Measurements from ENCODE around the gene CBR1. TPM values are rescaled to one million over a fixed set of nuclear protein-coding genes. Genes with fewer than 3 reads are reported as not detected.
"Not testable (repeated sequence)": the region's sequence is repeated elsewhere in the genome, so short reads cannot be mapped to it uniquely, and the experiment has no call there.

CBR1 gene
- total RNA-seq, 2 donors from 2014 or later: 33.6 to 55.6 TPM

DNA sequence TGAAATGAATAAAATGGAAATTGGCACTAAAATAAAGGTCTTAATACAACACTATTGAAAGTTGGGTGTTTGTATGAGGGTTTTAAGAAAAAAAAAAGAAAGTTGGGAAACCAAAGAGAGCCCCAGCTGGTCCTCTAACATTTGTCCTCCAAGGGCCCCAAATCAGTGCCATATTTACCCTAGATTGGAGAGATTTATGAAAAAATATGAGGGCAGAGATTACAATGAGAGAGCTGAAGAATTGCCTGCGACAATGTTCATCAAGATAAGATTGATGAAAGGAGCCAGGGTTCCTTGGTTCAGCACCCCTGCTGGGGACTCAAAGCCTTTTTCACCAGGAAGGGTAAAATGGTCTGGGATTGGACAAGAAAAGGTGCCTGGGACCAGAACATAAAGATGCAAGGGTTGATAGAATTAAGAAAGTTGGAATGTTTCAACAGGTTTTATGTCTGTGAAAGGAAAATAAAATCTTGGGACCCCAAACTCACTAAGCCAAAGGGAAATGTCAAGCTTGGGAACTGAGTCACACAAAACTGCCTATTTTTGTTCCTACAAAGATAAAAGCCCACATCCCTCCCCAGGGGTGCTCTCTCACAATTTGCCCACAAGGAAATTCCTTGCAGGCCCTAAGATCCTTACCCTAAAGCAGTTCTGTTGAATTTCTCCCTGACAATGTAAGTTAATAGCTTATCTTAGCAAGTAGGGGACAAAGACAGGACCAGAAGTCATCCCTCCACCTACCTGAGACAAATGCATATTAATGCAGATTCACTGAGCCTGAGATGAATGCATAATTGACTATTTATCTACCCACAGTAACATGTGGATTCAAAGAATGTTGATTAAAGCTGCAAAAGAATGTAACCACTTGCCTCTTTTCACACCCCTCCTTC is 26.8 kb downstream of the CBR1 start:
- Mint-ChIP-seq H3K27ac (no peak overlapping the region), H3K36me3 (peaks cover 19 to 24% of the 10 kb centered on the region in 2 donors), H3K9me3 (peaks cover 7 to 11% of the 10 kb centered on the region in 2 donors)
- no peak for DNase-seq (ENCODE audit: low spot score in 2 of 2)
- ATAC-seq: no peak

DNA sequence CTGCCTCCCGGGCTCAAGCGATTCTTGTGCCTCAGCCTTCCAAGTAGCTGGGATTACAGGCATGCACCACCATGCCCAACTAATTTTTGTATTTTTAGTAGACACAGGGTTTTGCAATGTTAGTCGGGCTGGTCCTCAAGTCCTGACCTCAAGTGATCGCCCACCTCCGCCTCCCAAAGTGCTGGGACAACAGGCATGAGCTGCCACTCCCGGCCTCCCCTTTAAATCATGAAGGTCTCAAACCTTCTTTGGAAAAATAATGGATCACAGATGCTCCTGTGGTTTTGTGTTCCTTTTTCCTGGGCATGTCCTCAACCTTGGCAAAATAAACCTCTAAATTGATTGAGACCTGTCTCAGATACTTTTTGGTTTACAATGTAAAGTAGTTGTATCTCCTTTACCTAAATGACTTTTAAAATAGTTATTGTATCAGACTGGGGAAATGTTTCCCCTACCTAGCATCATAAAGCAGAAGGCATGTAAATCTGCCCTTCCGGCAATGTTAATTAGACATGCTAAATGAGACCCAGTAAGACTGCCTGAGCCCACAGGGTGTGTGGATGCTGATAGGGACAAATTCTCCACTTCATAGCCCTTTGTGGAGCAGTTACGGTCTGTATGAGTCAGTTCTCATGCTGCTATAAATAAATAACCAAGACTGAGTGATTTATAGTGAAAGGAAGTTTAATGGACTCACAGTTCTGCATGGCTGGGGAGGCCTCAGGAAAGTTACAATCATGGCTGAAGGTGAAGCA is 27.8 kb downstream of the CBR1 start:
- no peak for DNase-seq (ENCODE audit: low spot score in 2 of 2)
- Mint-ChIP-seq H3K36me3 (peaks cover 19 to 23% of the 10 kb centered on the region in 2 donors), H3K27ac (no peak overlapping the region), H3K9me3 (peaks cover 7 to 11% of the 10 kb centered on the region in 2 donors)
- ATAC-seq: peak; percentile 44 to 93

DNA sequence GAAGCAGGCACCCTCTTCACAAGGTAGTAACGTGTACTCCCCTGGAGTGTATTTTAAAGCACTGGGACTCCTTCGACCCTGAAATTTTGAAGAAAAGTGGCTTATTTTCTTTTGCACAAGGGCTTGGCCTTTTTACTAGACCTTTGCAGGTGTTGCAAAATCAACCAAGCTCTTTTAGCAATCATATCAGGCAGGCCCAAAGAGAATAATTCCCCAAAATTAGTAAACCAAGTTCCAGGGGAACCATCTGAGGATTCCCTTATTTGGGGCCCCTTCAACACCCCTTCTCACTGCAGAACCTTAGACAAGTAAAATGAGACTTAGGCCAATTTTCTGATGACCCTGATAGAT is 28.3 kb downstream of the CBR1 start:
- no peak for ATAC-seq
- Mint-ChIP-seq H3K27ac (no peak overlapping the region), H3K9me3 (peaks cover 7 to 8% of the 10 kb centered on the region in 2 donors), H3K36me3 (peaks cover 14 to 20% of the 10 kb centered on the region in 2 donors)
- no peak for DNase-seq (ENCODE audit: low spot score in 2 of 2)

DNA sequence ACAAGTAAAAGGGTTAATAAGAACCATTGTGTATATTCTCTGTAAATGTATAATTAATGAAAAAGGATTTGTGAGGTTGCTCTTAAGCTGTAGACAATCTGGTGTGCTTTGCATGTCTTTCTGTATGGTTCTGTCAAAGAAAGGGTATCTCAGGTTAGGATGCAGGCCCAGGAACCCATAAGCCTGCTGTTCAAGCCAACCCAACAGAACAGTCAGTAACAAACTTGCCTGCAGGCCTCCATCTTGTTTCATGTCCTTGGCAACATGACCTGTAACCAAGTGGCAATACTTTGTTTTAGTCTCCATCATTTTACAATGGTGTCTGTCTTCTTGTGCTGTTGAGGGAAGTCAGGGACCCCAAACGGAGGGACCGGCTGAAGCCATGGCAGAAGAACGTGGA is 29.2 kb downstream of the CBR1 start:
- ATAC-seq (no peak), DNase-seq (ENCODE audit: low spot score in 2 of 2) (no peak)
- Mint-ChIP-seq H3K27ac (no peak overlapping the region), H3K9me3 (no peaks in the 10 kb centered on the region), H3K36me3 (peaks cover 6 to 15% of the 10 kb centered on the region in 2 donors)

DNA sequence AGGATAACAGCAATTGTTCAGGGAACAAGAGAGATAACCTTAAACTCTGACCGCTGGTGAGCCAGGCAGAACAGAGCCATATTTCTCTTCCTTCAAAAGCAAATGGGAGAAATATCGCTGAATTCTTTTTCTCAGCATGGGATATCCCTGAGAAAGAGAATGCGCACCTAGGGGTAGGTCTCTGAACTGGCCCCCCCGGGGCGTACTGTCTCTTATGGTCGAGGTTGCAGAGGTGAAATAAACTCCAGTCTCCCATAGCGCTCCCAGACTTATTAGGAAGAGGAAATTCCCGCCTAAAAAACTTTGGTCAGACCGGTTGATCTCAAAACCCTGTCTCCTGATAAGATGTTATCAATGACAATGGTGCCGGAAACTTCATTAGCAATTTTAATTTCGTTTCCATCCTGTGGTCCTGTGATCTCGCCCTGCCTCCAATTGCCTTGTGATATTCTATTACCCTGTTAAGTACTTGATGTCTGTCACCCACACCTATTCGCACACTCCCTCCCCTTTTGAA is 29.9 kb downstream of the CBR1 start:
- H3K9me3 Mint-ChIP-seq: not testable (repeated sequence)

DNA sequence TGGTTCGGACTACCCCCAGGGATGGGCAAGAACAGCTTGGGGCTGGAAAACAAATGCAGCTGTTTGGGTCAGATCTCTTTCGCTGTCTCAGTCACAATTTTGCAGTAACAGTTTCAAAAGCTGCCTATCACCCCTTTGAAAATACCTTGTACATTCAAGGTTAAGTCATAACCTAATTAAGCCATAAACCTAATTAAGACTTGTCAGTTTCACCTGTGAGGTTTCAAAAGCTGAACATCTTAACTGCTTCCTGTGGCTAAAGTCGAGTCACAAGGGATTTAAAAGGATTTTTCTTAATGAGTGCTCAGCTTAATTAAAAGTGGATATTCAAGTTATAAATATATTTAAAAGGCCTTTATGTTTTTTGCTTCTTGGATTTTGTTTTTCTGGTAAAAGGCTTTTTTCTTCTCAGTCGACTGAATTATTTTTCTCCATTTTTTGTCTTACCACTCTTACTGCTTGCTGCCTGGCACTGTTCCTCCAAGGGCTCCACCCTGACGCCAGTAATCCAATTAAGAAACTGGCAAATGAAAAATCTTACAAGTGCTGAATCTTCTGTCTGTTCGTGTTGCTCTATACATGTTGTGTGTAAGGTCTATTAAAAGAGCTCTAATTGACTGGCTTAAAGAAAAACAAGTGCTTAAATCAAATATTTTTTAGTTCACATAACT is 31.3 kb downstream of the CBR1 start:
- ATAC-seq (no peak), DNase-seq (ENCODE audit: low spot score in 2 of 2) (no peak)
- H3K27ac Mint-ChIP-seq: no peak overlapping the region
- H3K36me3 Mint-ChIP-seq: peaks cover 5 to 9% of the 10 kb centered on the region in 2 donors
- no peaks in the 10 kb centered on the region for H3K9me3 Mint-ChIP-seq

More for the DNA sequence above, 29.9 kb downstream of the CBR1 start:
- peaks cover 7 to 14% of the 10 kb centered on the region in 2 donors for H3K36me3 Mint-ChIP-seq
- not testable (repeated sequence) for ATAC-seq; DNase-seq (ENCODE audit: low spot score in 2 of 2)
- peak overlapping the region in 1 of 2 donors; percentile 60 for H3K27ac Mint-ChIP-seq

DNA sequence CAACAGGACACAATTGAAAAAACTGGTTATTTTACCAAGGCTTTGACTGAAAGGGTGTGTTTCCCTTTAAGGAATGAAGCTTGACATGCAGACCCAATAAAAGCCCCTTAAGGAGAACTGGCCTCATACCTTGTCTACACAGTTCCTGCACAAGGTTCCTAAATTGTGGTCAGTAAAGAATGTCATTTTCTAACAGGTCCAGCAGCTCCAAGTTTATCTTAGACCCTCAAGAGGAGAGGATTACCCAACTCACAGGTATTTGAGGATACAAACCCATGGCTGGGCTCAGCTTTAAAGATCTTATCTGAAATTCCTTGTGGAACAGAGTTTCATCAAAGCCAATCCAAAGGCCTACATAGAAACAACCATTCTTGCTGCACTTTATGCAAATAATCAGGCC is 33.6 kb downstream of the CBR1 start:
- H3K9me3 Mint-ChIP-seq: no peaks in the 10 kb centered on the region
- no peak for ATAC-seq
- peaks cover 5 to 9% of the 10 kb centered on the region in 2 donors for H3K36me3 Mint-ChIP-seq

DNA sequence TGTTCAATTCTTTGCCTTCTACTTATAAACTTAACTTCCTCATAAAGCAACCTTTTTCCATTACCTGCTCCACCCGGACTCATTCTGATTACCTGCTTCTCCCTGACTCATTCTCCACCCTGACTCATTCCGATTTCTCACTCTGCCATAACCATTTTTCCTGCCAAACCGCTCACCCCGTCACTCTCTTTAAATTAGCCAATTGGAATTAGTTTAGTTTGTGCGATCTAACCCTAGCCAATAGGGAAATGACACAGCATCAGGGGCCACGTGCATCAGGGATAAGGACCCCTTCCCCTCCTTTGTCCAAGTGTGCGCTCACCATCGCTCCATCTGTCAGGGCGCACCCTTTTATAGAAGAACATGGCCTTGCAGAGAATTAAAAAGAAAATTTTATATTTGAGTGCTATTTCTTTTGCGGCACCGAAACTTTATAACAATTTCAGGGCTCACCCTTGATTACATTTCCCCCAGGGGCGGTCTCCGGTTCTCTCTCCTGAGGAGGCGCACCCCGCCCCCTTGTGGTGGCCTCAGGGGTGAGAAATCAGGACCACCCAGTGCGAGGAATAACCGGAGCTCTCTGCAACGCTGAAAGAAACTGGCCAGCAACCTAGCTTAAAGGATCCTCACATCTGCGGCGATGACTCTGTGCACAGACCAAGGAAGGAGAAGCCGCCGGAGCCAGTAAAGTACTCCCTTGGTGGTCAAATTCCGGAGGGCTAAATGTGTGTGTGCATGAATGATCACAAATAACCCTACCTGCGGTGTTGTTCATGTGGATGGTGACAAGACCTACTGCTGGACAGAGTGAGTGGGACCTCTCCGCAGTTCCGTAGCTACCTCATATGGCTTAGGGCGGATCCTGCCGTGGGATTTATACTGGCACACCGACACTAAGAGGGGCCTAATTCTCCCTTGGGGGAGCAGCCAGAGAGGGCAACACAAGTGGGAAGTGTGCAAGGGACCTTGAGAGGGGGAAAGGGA is 34.8 kb downstream of the CBR1 start:
- Mint-ChIP-seq H3K36me3 (peaks cover 5 to 9% of the 10 kb centered on the region in 2 donors), H3K9me3 (no peaks in the 10 kb centered on the region), H3K27ac (peak overlapping the region; percentile 79 to 80)
- ATAC-seq: peak; percentile 70 to 77
- peak in 1 of 2 donors; percentile 65 for DNase-seq (ENCODE audit: low spot score in 2 of 2)

More for the DNA sequence above, 33.6 kb downstream of the CBR1 start:
- DNase-seq (ENCODE audit: low spot score in 2 of 2): no peak
- H3K27ac Mint-ChIP-seq: no peak overlapping the region

DNA sequence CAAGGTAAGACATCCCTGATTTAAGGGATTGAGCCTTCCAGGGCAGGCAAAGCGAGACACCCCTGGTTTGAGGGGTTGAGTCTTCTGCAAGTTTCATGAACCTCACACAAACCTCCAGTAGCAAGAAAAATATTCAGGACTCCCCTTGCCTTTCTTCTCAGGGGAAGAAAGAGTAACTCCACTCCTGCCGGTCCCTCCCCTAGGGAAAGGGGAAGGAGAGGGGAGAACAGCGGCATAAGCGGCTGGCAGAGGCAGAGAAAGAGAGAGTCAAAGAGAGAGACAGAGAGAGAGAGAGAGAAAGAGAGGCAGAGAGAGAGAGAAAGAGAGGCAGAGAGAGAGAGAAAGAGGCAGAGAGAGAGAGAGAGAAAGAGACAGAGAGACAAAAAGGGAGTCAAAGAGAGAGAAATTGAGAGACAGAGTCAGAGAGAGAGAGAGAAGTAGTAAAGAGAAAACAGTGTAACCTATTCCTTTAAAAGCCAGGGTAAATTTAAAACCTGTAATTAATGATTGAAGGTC is 35.6 kb downstream of the CBR1 start:
- H3K36me3 Mint-ChIP-seq: peaks cover 5 to 9% of the 10 kb centered on the region in 2 donors
- no peak for ATAC-seq
- H3K27ac Mint-ChIP-seq: peak overlapping the region in 1 of 2 donors; percentile 80
- no peak for DNase-seq (ENCODE audit: low spot score in 2 of 2)
- H3K9me3 Mint-ChIP-seq: no peaks in the 10 kb centered on the region

DNA sequence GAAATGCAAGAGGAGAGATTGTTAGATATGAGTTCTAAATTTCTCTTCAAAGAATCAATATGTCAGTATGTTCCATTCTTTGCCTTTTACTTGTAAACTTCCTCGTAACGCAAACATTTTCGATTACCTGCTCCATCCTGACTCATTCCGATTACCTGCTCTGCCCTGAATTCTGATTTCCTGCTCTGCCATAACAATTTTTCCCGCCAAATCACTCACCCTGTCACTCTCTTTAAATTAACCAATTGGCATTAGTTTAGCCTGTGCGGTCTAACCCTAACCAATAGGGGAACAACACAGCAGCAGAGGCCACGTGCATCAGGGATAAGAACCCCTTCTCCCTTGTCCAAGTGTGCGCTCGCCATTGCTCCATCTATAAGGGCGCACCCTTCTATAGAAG is 40.0 kb downstream of the CBR1 start:
- H3K36me3 Mint-ChIP-seq: peaks cover 0 to 10% of the 10 kb centered on the region in 2 donors
- no peaks in the 10 kb centered on the region for H3K9me3 Mint-ChIP-seq
- no peak for DNase-seq (ENCODE audit: low spot score in 2 of 2)
- no peak overlapping the region for H3K27ac Mint-ChIP-seq
- no peak for ATAC-seq

DNA sequence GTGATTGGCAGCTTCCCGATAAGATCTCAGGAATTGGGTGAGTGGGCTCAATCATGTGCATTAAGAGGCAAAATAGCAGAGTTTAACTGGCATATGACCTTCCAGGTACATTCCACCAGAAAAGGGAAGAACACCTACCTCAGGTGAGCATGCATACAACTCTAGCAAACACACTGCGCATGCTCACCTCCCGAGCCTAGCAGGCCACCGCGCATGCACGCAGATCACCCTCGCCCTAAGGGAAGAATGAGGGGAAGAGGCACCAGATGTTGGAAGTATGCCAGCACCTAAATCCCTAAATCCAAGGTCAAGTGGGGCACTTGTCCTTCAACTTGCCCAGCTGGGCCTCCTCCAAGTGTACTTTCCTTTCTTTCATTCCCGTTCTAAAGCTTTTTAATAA is 41.4 kb downstream of the CBR1 start:
- H3K27ac Mint-ChIP-seq: no peak overlapping the region
- no peaks in the 10 kb centered on the region for H3K9me3 Mint-ChIP-seq
- peaks cover 0 to 5% of the 10 kb centered on the region in 2 donors for H3K36me3 Mint-ChIP-seq
- DNase-seq (ENCODE audit: low spot score in 2 of 2): no peak
- no peak for ATAC-seq

DNA sequence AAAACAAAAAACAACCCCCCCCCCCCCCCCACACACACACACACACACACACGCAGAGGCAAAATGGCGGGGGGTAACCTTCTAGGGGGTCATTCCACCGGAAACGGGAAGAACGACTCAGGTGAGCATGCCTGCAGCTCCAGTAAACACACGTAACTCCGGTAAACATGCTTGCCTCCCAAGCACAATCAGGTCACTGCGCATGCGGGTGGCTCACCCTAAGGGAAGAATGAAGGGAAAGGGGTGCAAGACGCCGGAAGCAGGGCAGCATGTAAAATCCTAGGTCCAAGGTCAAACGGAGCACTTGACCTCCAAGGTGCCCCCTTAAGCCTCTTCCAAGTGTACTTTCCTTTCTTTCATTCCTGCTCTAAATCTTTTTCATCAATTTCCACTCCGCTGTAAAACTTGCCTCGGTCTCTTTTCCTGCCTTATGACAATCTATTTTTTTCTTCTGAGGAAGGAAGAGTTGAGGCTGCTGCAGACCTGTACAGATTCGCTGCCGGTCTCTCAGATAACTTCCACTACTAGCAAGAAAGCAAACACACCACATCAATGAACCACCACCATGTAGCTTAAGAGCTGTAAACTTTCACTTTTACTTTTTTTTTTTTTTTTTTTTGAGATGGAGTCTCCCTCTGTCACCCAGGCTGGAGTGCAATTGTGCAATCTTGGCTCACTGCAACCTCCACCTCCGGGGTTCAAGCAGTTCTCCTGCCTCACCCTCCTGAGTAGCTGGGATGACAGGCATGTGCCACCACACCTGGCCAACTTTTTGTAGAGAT is 44.0 kb downstream of the CBR1 start:
- ATAC-seq: peak; percentile 60 to 71

DNA sequence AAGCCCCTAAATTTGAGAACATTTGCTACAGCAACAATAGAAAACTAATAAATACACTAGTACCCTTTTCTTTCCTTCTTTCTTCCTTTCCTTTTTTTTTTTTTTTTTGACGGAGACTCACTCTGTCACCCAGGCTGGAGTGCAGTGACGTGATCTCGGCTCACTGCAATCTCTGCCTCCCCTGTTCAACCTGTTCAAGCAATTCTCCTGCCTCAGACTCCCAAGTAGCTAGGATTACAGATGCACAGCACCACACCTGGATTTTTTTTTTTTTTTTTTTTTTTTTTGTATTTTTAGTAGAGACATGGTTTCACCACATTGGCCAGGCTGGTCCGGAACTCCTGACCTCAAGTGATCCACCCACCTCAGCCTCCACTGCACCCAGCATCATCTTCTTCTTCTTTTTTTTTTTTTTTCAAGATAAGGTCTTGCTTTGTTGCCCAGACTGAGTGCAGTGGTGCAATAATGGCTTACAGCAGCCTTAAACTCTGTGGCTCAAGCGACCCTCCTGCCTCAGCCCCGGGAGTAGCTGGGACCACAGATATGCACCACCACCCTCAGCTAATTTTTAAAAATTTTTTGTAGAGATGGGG is 45.4 kb downstream of the CBR1 start:
- DNase-seq (ENCODE audit: low spot score in 2 of 2) (no peak), ATAC-seq (no peak)
- H3K9me3 Mint-ChIP-seq: no peaks in the 10 kb centered on the region
- H3K36me3 Mint-ChIP-seq: peaks cover 0 to 5% of the 10 kb centered on the region in 2 donors
- no peak overlapping the region for H3K27ac Mint-ChIP-seq

More for the DNA sequence above, 44.0 kb downstream of the CBR1 start:
- DNase-seq (ENCODE audit: low spot score in 2 of 2): peak in 1 of 2 donors; percentile 68
- Mint-ChIP-seq H3K9me3 (no peaks in the 10 kb centered on the region), H3K27ac (peak overlapping the region; percentile 62 to 93), H3K36me3 (peaks cover 0 to 5% of the 10 kb centered on the region in 2 donors)

DNA sequence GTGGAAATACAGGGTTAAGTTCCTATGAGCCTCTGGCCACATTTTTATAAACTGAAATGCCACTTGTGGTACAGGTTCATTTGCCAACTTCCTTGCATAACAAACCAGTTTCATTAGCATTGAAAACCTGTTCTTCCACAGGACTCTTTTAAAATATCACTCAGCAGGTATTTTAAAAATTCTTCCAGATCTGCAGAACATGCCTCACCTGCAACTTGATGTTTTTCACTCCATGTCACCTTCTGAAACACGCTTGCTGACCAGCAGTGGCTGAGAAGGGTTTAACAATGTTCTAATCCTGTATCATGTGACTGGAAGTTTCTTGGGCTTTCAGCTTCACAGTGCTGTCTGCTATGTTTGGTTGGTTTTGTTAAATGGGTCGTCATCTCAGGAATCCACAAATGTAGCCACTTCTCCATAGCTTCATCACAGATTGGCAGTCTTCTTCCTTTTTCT is 47.5 kb downstream of the CBR1 start:
- Mint-ChIP-seq H3K36me3 (peaks cover 0 to 5% of the 10 kb centered on the region in 2 donors), H3K27ac (no peak overlapping the region), H3K9me3 (no peaks in the 10 kb centered on the region)
- ATAC-seq: no peak
- DNase-seq (ENCODE audit: low spot score in 2 of 2): no peak

All from activated naive CD4-positive, alpha-beta T cell treated with anti-CD3 and anti-CD28 coated beads, Interleukin-2, amount 50 U/mL, for 72 hours (primary cell).